Renal cortical epithelial cell (primary cell): ENCODE measurements around the gene ZNF609. TPM values are rescaled to one million over a fixed set of nuclear protein-coding genes. Genes with fewer than 3 reads are reported as not detected.

Experiments used
- DNase-seq: peaks from one replicate; pipeline ENCODE4 v3.0.0-alpha.2; 2011; ENCODE audit warnings: low read depth
- total RNA-seq: library from RNA; depleted of rRNA; stranded (reverse); fragments of >200 nt; gene quantifications from 2 replicates; pipeline ENCODE4 v1.2.3, GENCODE V29; 2014

Gene ZNF609
- total RNA-seq, 1 donor from 2014 or later = 35.6 TPM

- DNase-seq = peak; percentile 55
These were observed 193.4 kb downstream of the ZNF609 start for GRCh38 chr15:64653757-64654156.

GRCh38 chr15:64656508-64656907, 196.1 kb downstream of the ZNF609 start:
- no peak for DNase-seq

GRCh38 chr15:64665179-64665578, 204.8 kb downstream of the ZNF609 start:
- peak; percentile 86 for DNase-seq

- DNase-seq = peak; percentile 66
These were observed 207.4 kb downstream of the ZNF609 start for GRCh38 chr15:64667736-64668161.

DNA sequence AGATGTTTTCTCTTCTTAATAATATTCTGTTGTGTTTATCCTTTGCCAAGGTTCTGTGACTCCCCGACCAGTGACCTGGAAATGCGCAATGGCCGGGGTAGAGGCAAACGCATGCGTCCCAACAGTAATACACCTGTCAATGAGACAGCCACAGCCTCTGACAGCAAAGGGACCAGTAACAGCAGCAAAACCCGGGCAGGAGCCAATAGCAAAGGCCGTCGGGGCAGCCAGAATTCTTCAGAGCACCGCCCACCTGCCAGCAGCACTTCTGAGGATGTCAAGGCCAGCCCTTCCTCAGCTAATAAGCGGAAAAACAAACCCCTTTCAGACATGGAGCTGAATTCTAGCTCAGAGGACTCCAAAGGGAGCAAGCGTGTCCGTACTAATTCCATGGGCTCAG, 213.5 kb downstream of the ZNF609 start:
- DNase-seq = no peak

DNA sequence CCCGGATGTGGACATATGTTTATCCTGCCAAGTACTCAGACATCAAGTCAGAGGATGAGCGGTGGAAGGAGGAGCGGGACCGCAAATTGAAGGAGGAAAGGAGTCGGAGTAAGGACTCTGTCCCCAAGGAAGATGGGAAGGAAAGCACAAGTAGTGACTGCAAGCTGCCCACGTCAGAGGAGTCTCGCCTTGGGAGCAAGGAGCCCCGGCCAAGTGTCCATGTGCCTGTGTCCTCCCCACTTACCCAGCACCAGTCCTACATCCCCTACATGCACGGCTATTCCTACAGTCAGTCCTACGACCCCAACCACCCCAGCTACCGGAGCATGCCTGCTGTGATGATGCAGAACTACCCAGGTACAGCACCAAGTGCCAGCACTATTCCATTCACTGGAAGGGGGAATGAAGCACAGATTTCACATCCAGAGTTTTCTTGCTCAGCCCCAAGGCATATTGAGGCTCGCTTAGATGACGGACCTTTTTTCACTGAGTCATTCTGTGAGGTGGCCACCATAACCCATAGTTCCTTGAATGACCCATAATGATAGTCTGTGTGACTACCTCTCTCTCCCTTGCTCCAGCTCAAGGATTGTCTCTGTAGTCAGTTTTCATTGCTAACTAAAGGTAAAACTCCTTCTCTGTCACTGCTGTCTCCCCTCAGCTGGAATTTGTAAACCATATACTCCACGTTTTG, 217.9 kb downstream of the ZNF609 start:
- DNase-seq = peak; percentile 25

- no peak for DNase-seq
These were observed 219.7 kb downstream of the ZNF609 start for GRCh38 chr15:64680097-64680496.

- DNase-seq = peak; percentile 72
These were observed 221.1 kb downstream of the ZNF609 start for GRCh38 chr15:64681424-64682024.

DNA sequence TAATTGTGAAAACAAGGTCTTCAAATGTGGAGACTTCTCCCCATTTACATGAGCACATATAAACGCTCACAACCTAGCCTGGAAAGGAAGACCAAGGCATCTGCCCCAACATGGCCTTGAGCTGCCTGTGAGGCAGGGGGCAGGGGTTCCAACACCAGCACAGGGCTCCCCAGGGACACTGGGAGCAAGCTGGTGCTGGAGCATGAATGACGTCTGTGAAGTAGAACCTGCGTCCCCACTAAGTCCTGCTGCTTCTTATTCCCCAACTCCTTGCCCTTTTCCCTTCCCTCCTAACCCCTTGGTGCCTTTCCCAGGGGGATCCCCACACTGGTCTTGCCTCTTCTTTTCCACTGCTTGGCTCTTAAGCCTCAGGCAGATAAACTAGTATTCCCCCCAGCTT, 221.9 kb downstream of the ZNF609 start:
- no peak for DNase-seq

DNA sequence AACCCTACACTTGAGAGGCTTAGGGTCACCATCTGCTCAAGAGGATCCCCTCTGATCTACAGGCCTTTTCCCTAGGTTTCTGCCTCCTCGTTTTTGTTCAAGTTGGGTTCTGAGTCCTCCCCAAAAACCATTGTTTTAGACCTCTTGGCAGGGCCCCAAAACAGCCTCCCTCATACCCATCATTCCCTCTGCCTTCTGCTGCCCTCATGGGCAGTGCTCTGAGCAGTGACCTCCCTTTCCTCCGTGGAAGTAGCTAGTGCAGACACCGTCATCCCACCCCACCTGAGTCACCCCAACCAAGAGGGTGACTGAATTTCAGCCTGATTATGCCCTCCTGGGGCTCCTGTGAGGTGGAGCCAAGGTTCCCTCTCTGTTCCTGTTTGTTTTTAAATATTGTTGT, 223.0 kb downstream of the ZNF609 start:
- DNase-seq = no peak

GRCh38 chr15:64685230-64685888, 225.0 kb downstream of the ZNF609 start:
- no peak for DNase-seq

DNA sequence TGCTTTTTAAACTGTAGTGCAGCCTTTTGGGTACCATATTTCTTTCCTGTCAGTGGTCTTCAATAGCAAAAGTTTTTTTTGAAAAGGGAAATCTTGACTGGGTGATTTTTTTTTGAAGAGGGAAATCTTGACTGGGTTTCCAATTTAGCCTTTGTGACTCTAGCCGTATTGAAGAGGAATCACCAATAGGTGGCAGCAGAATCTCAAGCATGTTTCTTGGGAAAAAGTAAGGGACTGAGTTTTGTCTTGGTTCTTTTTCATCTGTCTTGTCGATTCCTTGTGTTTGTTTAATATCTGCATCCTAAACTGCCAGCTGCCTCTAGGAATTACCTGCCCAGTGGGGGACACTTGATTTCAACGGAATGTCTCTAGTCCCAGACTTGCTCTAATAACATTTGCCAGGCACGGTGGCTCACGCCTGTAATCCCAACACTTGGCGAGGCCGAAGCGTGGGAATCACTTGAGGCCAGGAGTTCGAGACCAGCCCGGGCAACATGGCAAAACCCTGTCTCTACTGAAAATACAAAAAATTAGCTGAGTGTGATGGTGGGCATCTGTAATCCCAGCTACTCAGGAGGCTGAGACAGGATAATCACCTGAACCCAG, 225.9 kb downstream of the ZNF609 start:
- peak; percentile 65 for DNase-seq

DNA sequence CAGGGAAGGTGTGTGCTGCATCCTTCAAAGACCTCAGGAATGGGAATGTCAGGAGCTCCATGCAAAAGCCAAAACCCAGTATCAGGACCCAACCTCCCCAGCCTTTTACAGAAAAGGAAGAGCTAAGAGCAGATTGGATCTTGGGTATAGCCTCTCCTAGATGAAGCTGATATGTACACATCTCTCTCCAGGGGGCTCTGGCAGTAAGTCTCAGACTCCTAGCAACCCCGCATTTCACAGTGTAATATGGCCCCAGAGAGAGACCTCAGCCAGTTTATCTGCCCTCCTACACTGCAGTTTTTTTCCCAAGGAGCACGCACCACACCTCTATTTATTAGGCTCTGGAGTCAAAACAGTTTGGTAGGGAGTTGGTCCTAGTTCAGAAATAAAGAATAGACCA, 226.8 kb downstream of the ZNF609 start:
- no peak for DNase-seq

DNA sequence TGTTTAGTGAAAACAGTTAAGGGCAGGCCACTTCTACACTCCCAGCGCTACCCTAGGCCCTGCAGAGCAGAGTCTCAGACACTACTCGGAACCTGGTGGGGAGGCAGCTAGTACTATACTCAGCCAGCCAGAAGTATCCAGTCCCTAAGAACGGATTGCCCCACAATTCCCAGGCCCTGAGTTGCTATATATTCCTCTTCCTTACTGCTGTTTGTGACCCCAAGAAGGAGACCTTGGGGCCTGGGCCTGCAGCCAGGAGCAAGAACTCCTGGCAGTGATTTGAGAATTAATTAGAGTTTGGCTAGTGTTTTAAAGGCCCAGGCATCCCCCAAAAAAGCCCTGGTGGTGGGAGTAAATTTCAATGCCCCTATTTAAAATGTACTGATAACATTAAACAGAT, 227.3 kb downstream of the ZNF609 start:
- DNase-seq = no peak

GRCh38 chr15:64688770-64689169, 228.4 kb downstream of the ZNF609 start:
- no peak for DNase-seq

DNA sequence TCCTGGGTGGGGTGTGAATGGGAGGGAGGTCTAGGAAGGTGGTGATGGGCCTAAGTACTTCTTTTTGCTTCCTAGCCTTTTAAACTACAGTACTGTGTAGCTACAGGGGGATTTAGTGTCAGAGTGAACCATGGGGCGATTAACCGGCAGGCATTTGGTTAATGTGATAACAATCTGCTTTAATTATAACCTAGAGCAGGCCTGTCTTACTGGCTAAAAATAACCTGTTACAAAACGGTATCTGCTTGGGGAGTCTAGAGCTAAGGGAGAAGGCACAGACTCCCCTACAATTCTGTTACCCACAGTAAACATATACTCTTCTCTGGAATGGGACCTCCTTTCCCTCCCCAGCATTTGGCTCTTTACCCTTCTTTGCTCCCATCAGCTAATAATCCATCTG, 229.6 kb downstream of the ZNF609 start:
- DNase-seq = no peak

- no peak for DNase-seq
These were observed 230.4 kb downstream of the ZNF609 start for GRCh38 chr15:64690578-64691296.

DNA sequence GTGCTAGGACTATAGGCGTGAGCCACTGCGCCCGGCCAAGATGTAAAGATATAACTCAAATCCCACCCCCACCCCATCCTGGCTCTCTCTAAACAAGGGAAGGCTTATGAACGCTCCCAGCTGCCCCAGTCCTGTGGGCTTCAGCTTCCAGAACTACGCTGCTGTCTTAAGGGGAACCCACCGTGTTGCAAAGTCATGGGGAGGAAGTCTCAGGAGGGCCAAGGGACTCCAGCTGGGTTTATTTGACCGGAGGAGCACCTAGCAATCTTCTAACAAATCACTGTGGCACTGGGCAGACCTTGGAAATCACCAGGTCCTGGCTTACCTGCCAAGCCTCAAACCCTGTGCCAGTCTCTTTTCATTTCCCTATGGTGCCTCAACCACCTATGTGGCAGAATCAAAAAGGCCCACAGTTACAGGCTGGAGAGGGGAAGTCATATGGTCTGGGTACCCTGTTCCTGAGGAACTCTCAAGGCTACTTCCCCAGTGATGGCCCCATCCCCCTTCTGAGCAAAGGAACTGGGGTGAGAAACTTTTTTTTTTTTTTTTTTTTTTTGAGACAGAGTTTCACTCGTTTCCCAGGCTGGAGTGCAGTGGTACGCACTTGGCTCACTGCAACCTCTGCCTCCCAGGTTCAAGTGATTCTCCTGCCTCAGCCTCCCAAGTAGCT, 231.7 kb downstream of the ZNF609 start:
- DNase-seq = no peak

DNA sequence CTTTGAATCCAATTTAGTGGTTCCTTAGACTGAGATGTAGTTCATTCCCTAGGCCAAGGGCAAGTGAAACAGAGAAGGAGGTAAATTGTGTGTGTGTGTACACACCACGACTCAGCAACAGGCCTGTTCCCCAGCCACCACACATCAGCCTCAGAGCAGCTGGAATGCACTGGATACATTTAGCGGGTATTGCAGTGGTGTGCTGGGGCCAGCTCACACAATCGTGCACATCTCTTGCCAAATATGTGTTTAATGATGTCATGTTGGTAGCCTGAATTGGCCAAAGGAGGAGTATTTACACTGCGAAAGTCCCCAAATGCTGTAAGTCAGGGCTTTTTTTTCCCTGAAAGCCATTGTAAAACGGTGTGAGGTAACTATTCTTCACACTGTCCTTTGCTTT, 232.8 kb downstream of the ZNF609 start:
- DNase-seq = peak; percentile 67

DNA sequence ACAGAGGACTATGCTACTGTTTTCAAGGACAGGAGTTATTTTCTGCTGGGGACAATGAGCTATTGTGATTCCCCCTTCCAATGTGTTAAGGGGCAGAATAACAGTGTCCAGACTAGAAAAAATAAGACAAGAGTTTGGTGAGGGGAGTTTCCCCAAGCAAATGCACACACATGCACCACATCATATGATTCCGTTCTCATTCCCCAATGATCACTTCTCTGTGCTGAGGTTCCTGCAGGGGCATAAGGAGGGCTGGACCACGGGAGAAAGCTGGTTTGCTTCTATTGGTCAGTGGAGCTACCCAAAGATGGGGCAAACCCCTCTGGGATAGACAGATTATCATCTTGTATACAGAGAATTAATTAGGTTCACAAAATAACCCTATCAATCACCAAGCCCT, 234.4 kb downstream of the ZNF609 start:
- no peak for DNase-seq

DNA sequence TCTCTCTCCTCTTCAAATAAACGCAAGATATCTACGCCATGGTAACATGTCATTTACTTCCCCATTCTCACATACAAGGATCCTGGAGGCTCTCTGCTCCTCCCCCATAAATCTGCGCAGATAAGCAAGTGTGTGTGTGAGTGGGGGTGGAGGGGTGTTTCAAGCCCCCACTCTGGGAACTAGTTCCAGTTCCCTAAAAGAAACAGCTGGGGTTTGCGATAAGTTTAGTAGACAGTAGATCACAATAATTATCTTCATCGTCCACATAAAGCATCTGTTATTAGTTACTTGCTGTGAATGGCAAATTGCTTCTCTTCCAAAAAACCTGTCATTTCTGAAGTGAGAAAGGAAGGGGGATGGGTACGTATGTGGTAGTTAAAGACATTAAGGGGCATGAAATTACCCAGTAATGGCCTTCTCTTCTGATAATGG, 235.2 kb downstream of the ZNF609 start:
- DNase-seq = no peak

DNA sequence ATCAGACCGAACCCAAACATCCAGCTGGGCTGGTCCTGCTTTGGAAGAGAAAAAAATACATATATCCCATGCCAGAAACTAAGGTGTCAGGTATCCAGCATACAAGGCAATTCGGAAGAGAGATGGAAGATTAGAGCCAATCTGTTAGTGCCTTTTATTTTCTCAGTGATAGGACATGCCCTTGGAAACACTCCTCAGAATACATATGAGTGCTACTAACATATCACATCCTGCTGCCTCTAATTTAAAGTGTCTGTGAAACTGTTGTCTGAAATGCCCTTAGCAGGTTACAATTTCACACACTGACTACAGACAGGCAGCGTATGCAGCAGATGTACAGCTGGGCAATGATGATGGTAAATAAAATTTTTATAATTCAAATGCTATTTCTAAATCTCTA, 236.1 kb downstream of the ZNF609 start:
- no peak for DNase-seq
